ENCODE measurements around the gene MTHFR.

DNA sequence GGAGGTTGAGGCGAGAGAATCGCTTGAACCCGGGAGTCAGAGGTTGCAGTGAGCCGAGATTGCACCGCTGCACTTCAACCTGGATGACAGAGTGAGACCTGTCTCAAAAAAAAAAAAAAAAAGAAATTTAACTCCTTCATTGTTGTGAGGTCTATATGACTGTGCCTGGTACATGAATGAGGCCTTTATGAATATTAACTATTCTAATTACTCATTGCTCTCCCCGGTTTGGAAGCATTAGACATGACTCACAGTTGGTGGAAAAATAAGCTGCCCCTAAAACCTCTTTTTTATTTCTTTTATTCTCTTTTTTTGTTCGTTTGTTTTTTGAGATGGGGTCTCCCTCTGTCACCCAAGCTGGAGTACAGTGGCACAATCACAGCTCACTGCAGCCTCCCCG lies 49.7 kb upstream of the MTHFR start:
- TF ChIP-seq, protein P1, sequence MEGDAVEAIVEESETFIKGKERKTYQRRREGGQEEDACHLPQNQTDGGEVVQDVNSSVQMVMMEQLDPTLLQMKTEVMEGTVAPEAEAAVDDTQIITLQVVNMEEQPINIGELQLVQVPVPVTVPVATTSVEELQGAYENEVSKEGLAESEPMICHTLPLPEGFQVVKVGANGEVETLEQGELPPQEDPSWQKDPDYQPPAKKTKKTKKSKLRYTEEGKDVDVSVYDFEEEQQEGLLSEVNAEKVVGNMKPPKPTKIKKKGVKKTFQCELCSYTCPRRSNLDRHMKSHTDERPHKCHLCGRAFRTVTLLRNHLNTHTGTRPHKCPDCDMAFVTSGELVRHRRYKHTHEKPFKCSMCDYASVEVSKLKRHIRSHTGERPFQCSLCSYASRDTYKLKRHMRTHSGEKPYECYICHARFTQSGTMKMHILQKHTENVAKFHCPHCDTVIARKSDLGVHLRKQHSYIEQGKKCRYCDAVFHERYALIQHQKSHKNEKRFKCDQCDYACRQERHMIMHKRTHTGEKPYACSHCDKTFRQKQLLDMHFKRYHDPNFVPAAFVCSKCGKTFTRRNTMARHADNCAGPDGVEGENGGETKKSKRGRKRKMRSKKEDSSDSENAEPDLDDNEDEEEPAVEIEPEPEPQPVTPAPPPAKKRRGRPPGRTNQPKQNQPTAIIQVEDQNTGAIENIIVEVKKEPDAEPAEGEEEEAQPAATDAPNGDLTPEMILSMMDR (IDR thresholded peaks at IDR 0.05): no peak
- no peak for TF ChIP-seq POLR2A (IDR thresholded peaks at IDR 0.05)
